HG02623 (cell line): ENCODE results near the gene CYP2J2.
"Not testable (repeated sequence)": the region's sequence is repeated elsewhere in the genome, so short reads cannot be mapped to it uniquely, and the experiment has no call there.

Source experiments
- ATAC-seq: cut with Tn5 transposase; IDR thresholded peaks from one replicate; pipeline ENCODE4 v1.9.1; 2021; ENCODE audit warnings: moderate library complexity; ENCODE audit not compliant: unreplicated experiment

Gene CYP2J2

DNA sequence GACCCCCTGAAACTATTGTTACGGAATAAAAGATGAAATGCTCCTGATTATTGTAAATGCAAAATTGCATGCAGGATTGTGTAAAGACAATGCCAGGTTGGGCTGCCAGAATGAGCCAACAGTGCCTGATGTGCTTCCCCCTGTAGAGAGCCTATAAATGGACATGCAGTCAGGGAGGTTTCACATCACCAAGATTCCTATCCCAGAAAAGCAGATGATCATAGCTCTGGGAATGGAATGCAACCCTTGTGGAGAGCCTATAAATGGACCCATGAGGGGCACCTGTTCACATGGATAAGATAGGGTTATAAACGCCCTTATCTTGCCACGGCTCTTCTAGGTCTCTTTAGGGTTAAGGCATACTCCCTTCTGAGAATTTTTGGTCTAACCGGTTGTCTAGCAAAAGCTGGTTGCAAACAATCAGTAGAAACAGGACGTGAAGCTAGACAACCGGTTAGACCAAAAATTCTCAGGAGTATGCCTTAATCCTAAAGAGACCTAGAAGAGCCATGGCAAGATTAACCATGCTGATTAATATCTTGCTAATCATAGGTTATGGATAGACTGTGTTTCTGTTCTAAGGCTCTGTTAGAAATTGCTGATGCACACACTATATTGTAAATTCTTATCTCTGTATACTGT, 5.2 kb downstream of the CYP2J2 start:
- not testable (repeated sequence) for ATAC-seq

DNA sequence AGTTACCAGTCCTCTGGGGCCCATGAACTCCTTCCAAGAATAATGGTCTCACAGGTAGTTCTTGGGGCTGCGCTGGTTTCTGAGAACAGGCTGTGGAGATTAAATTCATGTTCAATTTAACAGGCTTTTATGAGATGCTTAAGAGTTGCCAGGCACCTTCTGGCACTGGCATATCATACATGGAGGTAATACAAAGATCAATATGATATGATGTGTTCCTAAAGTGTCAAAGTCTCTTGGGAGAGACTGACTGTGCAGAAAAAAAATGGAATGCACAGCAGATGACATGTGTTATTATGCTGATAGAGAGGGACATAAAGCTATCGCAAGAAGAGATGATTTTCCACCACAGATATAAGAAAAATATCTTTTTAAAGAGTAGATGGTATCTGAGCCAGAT, 6.8 kb downstream of the CYP2J2 start:
- no peak for ATAC-seq

DNA sequence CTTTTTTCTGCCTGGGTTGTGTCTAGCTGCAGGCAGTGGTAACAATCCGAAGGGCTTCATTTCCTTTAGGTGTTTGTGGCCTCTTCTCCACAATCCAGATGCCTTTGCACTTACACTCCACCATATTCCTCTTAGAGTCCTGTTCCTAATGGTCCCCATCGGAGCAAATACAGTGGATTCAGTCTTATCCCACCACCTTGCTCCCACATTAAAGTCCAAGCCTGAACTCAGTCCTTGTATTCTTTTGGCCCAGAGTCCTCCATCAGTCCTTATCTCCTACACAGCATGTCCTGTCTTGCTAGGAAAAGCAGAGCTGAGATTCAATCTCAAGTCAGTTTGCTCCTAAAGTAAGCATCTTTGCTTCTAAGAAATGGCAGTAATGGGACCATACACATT, 8.8 kb downstream of the CYP2J2 start:
- ATAC-seq: no peak

DNA sequence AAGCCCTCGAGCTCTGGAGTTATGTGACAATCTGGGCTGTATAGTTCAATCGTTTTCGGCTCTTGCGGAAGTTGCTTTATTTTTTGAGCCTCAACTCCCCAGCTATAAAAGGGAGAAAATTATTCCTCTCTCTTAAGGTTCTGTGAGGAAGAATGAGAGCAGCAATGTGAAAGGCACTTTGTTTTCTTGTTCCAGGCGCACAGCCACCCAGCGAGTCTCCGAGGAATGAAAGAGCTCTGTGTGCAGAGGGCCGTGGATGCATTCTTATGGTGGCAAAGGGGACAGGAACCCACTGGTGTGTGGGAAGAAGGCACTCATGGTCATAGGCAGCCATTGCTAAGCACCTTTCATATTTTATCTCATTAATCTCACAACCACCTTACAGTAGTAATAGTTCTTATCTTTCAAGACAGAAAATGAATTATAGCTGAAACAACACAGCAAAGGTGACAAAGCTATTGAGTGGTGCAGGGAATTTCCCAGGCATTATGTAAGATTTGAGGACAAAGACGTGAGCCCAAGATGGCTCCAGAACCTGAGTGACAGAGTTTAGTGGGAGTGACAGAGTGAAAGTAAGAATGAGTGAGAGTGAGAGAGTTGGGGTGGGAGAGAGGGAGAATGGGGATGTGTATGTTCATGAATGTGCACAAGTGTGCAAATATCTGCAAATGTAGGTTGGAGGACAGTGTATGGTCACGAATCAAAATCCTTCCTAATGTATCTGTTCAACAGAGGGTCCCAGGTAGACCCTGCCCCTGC, 9.4 kb downstream of the CYP2J2 start:
- ATAC-seq: no peak

DNA sequence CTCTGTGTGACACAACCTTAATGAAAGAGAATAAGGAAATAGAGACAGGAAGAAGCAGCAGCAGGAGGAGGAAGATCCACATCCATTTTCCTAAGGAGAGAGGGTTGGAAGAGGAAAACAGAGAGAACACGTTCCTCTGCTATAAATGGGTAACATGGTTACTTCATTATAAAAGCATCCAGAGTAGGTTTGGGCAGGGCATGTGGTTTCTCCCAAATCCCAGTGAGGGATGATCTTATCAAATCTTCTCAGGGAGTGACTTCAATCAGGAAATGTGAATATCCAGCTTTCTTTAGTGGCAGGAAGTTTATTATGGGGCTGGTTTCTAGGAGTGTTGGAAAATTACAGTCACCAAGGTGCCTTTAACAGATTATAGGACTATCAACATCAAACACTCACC, 11.1 kb downstream of the CYP2J2 start:
- no peak for ATAC-seq

DNA sequence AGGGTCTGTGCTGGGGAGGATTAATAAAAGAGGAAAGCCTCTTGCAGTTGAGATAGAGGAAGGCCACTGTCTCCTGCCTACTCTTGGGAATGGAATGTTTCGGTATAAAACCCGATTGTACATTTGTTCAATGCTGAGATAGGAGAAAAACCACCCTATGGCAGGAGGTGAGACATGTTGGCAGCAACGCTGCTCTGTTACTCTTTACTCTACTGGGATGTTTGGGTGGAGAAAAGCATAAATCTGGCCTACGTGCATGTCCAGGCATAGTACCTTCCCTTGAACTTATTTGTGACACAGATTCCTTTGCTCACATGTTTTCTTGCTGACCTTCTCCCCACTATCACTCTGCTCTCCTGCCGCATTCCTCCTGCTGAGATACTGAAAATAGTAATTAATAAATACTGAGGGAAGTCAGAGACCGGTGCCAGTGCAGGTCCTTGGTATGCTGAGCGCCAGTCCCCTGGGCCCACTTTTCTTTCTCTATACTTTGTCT, 11.7 kb downstream of the CYP2J2 start:
- not testable (repeated sequence) for ATAC-seq

DNA sequence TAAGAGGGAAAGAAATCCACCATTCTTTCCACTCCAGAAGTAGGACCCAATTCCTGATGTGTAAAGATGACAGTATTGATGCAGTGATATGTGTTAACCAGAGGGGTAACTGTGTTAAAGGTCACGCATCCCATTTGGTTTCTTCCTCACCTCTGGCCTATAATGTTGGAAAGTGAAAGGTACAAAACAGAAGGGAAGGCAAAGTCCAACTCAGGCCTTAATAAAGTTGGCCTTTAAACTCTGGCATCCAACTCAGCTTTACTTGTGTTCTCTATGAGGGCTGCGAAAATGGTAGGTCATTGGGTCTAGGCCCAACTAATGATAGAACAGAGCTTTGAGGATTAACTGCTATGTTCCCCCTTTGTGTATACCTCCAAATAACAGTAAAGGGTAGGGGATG, 17.9 kb downstream of the CYP2J2 start:
- ATAC-seq: no peak

DNA sequence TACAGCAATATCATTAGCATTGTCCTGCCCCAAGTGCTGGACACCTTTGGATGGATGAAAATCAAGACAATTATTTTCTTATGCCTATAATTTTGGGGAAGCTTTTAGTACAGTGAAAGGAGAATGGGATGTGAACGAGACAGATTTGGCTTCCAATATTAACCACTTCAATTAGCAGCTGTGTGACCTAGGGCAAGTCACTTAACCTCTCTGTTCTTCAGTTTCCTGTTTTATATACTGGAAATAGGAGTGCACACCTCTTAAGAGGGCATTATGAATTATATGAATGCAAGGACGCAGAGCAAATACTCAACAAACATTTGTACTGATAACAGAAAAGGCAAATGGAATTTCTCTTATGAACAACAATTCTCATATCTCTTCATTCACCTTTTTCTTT, 18.5 kb downstream of the CYP2J2 start:
- no peak for ATAC-seq

DNA sequence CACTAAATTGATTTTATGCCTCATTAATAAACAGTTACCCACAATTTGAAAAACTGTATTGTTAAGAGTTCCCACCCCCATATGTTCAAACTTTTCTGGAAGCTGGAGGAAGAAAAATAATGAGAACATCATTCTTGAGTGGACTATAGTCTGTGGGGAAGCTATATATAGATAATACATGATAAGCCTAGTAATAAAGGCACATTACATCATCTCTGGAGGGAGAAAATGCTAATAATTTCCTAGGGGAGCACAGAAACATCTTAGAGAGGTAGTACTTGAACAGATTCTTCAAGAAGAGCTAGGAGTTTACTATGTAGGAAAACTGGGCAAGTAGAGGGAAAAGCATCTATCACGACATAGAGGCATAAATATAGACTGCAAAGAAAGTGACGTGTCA, 19.6 kb downstream of the CYP2J2 start:
- no peak for ATAC-seq

DNA sequence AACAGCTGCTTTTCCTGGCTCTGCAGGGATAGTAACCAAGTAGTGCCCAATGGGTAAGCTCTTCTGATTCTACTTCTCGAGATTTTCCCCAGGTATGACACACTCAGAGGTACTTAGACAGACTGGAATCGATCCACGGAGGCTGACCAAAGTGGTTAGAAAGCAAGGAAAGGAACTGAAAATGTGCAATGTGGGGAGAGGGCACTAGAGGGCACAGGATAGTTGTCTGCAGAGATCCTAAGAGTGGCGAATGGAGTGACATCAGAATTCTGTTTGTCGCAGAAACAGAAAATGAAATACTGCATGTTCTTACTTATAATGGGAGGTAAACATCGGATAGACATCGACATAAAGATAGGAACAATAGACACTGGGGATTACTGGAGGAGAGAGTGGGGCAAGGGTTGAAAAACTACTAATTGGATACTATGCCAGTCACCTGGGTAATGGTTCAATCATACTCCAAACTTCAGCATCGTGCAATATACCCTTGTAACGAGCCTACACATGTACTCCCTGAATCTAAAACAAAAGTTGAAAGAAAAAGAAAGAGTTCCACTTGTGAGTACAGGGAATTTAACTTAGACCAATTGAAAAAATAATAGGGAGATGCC, 23.3 kb downstream of the CYP2J2 start:
- ATAC-seq: no peak

DNA sequence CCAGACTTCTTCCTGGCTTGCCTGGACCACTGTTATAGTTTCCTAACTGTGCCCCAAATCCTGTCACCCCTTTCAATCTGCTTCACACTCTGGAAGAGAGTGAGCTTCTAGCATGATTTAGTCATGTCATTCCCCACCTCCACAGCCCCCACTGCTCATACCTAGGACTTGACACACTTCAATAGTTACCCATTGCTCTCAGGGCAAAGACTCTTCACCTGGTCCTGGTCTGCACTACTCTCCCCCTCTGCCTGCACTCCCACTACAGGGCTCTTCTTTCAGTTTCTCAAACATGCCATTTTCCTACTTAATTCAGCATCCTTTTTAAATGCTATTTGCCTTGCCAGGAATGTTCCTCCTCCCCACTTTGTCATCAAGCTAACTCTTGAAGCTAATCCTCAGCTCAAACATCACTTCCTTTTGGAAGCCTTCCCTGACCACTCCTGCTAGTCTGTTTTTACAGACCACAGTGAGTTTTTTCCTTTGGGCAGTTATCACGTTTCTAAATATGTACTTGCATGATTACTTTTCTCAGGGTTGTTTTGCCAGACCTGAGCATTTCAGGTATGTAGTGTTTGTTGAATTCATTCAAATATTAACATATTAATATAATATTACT, 24.7 kb downstream of the CYP2J2 start:
- no peak for ATAC-seq

DNA sequence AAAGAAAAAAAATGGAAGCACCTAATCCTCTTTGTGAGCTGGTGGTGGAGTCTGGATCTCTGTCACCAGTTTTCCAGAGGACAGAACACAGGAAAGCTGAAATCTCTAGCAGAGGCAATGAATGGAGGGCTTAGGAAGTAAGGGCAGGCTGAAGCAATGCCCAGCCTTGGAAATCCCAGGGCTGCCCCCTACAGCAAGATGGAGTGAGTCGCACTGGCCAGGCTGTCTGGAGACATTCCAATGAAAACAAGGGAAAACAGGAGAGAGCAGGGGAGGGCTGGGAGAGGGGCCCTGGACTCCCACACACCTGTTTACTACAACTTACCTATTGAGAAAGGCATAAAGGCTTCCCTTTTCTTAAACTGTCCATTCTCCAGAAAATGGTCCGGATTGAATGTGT, 25.9 kb downstream of the CYP2J2 start:
- no peak for ATAC-seq

DNA sequence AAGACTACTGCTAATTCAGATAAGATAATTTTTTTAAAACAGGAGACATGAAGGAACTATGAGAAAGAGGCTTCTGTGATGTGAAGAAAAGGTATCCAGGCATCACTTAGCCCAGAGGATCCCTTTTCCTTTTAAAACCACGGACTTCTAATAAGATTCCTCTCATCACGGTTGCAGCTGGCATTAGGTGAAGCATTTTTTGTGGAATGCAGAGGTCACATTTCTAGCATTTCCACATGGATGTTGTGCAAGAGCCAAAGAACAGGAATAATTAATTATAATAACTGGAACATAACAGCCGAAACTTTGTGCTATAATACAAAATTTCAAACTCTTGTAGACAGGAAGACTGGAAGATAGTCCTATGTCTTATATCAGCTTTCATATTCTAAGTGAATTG, 27.6 kb downstream of the CYP2J2 start:
- no peak for ATAC-seq

DNA sequence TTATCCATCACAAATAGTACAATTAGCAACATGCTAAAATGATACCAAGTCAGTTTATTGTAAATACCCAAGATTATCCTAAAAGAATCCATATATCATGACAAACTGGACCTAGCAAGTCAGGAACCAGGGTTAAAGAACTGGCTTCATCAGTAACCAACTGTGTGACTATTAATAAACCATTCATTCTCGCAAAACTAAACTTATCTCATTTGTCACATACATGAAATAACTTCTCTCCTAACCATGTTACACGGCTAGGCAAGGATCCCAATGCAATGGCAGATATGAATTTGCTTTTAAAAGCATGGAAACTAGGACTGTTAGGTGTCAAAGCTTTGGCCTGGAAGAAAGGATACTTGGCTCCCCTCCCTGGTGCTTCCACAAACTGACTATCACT, 29.4 kb downstream of the CYP2J2 start:
- ATAC-seq: no peak

DNA sequence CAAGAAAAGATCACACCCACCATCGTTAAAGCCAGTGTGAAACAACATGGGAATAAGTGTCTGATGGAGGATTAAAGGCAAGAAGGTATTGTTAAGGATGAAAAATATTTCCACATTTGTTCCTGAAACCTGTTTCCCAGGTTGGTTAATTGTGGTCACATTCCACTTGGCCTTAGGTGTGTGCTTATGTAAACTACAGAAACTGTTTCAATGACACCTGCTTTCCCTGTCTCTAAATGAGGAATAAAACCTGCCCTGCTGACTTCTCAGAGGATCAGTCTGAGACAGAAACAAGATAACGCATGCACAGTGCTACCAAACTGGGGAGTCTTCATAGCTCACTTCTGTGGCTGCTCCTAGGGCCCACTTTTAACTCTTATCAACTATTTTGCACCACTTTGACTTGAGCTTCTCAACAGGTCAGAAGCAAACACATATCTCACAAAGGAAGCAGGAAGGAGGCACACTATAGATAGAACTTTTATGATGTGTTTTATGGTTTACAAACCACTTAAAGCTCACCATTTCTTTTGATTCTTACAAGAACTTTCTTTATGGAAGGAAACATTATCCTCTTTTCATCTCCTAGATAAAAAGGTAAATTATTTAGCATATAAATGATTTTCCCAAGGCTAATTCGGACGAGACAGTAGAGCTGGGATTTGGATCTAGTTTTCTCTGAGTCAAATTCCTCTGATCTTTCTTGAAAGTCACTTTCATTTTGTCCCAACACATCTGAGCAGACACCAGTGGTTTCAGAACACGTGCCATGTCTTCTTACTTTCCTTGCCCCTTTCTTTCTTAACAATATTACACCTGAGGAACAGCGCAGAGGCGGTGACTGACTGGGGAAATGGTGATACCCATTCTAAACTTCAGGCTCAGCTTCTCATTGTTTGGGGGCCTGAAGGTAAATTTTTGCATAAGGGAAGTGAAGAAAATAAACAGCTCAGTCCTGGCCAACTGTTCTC, 33.4 kb downstream of the CYP2J2 start:
- ATAC-seq: no peak

DNA sequence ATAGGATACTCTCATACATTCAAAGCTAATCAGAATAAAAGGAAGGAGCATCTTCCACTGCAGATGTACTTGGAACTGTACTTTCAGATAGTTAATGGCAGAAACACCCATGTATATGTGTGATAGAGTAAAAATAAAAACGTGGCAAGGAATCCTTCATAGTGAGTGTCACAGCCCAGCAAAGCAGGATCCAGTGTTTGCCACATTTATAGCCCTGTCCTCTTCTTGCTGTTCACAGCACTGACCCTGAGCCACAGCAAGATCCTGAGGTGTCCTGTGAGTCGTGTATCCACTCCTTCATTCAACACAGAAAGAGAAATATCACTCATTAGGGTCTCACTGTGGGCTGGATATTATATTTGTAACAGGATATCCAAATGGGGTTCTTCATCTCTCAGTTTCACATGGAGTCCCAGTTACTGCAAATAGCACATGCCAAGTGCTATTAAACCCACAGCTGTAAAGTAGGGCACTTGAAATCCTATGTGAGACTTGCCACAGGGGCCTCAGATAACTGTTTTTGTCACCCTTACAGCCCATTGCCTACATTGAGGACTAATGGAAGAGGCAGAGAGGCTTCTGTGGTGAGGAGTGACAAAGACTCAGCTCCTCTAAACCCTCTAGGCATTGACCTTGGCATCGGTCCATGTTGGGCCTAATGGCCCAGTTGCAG, 41.3 kb downstream of the CYP2J2 start:
- ATAC-seq: no peak

DNA sequence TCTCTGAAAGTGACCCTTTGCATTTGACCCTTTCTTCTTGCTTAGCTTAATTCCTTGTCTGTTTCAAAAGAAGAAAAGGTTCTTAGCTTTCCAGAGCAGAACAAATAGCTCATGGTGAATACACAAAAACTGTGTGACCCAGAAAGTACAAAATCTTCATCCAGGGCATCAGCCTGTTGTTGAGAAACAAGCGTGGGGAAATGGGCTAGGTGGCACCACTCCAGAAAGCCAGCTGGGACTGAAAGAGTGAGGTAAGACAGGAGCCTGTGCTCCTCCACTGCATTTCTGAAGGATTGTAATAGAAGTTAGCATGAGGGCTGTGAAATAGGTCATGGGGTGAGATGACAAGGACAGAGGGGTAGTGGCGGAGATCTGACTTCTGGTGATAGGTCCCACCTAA, 45.8 kb downstream of the CYP2J2 start:
- ATAC-seq: no peak

DNA sequence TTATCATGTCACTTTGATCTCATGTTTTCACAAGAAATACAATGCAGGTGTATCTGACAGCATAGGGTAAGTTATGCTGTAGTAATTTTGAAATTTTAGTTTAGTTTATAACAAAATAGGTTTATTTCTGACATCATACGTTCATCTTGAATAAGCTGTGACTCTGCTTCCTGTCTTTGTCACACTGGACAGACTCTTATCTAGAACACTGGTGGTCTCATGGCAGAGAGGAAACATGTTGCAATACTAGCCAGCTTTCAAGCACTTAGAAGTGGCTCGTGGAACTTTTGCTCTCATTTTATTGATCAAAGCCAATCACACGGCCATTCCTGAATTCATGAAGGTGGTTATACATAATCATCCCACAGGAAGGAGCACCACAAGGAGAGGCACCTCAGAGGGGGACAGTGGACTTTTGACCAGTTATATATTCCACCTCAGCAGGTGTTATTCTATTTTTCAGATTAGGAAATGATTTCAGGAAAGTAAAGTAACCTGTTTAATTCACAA, 46.5 kb downstream of the CYP2J2 start:
- no peak for ATAC-seq

DNA sequence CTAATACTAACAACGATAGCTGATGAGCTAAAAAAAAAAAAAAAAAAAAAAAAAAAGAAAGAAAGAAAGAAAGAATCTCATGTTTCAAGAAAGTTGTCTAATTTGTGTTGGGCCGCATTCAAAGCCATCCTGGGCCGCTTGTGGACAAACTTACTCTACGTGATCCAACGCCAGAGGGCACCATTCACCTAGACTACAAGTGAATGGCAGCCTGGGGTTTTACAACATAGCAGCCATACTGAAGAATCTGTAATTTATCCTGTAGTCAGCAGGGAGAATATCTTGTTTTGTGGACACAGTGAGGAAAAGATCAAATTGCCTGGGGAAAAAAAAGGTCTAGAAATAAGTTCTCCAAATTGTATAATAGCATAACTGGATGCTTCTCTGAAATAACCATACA, 47.0 kb downstream of the CYP2J2 start:
- no peak for ATAC-seq

DNA sequence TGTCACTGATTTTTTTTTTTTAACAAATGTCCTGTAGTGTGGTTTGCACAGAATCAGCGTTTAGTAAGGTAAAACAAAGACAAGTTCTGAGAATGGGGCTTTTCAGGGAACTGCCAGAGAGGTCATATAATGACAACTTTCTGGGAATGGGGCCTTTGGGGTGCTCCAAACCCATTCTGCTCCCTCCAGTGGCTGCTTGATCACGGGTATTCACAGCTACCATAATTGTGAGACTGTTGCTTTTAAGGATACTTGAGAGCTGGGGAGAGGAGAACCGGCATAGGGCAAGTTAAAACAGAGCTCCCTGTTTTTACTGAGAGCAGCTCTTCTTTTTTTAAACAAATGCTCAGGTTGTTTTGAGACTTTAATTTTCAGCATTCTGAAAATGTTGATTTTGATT, 48.2 kb downstream of the CYP2J2 start:
- no peak for ATAC-seq
